GM10266 (cell line): ENCODE measurements around the gene TMEM60.

Experiments
- DNase-seq: peaks from one replicate; pipeline ENCODE4 v3.0.0; 2012; ENCODE audit errors: extremely low spot score
- CTCF ChIP-seq: IDR thresholded peaks from 2 replicates; pipeline ENCODE4 v1.5.1; 2012; ENCODE audit warnings: mild to moderate bottlenecking, low read depth; ENCODE audit not compliant: control insufficient read depth, insufficient read depth; ENCODE audit errors: missing control alignments

Gene TMEM60

GRCh38 chr7:77825131-77825530, 26.9 kb upstream of the TMEM60 start:
- DNase-seq = no peak
- no peak for TF ChIP-seq CTCF

- DNase-seq = no peak
- TF ChIP-seq CTCF = no peak
These were observed 26.4 kb upstream of the TMEM60 start for GRCh38 chr7:77824636-77825035.

- no peak for TF ChIP-seq CTCF
These were observed 25.6 kb upstream of the TMEM60 start for GRCh38 chr7:77823787-77824186.

GRCh38 chr7:77822269-77822668, 24.0 kb upstream of the TMEM60 start:
- TF ChIP-seq CTCF = no peak
- no peak for DNase-seq

More at GRCh38 chr7:77823787-77824186, 25.6 kb upstream of the TMEM60 start:
- DNase-seq = no peak

- DNase-seq = no peak
- TF ChIP-seq CTCF = no peak
These were observed 22.7 kb upstream of the TMEM60 start for GRCh38 chr7:77820967-77821366.

- TF ChIP-seq CTCF = no peak
- DNase-seq = no peak
These were observed 20.8 kb upstream of the TMEM60 start for GRCh38 chr7:77819021-77819420.

GRCh38 chr7:77813180-77813579, 14.9 kb upstream of the TMEM60 start:
- TF ChIP-seq CTCF = no peak
- DNase-seq = no peak
